GM18508 (cell line): ENCODE measurements around the gene ZNF569.

Source experiments
- ATAC-seq: cut with Tn5 transposase; IDR thresholded peaks from one replicate; pipeline ENCODE4 v1.9.1; 2021; ENCODE audit warnings: moderate number of reproducible peaks; ENCODE audit not compliant: insufficient read depth, unreplicated experiment

Gene ZNF569

GRCh38 chr19:37466798-37467607, at the start of gene ZNF569:
TSS of gene ZNF569 (minus strand) at chr19:37467444. CDS start at chr19:37444921, 22,523 bp downstream.
- peak; percentile 46 for ATAC-seq

GRCh38 chr19:37513397-37513796, 46.2 kb upstream of the ZNF569 start:
- no peak for ATAC-seq

- ATAC-seq, result no peak
Observed at GRCh38 chr19:37511821-37512220, 44.6 kb upstream of the ZNF569 start.

- no peak for ATAC-seq
Observed at GRCh38 chr19:37511186-37511585, 43.9 kb upstream of the ZNF569 start.

GRCh38 chr19:37507167-37507464, 39.9 kb upstream of the ZNF569 start:
- ATAC-seq, result no peak

GRCh38 chr19:37506387-37507166, 39.3 kb upstream of the ZNF569 start, which contains the start of gene ZNF793:
TSS of gene ZNF793 (plus strand) at chr19:37506939. CDS start at chr19:37523440, 16,501 bp downstream.
- no peak for ATAC-seq

GRCh38 chr19:37505958-37506386, 38.7 kb upstream of the ZNF569 start:
- ATAC-seq, result no peak

- ATAC-seq, result no peak
Observed at GRCh38 chr19:37492213-37492612, 25.0 kb upstream of the ZNF569 start.

- no peak for ATAC-seq
Observed at GRCh38 chr19:37484406-37485168, 17.3 kb upstream of the ZNF569 start.

GRCh38 chr19:37472165-37472564, 4.9 kb upstream of the ZNF569 start:
- no peak for ATAC-seq

GRCh38 chr19:37470216-37470615, 3.0 kb upstream of the ZNF569 start:
- no peak for ATAC-seq

GRCh38 chr19:37468961-37469777, 1.9 kb upstream of the ZNF569 start, which contains the start of gene ZNF570:
TSS of gene ZNF570 (plus strand) at chr19:37469356. CDS start at chr19:37470355, 999 bp downstream.
- ATAC-seq, result no peak

GRCh38 chr19:37467608-37468090, 405 bp upstream of the ZNF569 start:
- ATAC-seq, result no peak

- no peak for ATAC-seq
Observed at GRCh38 chr19:37466277-37466797, 907 bp downstream of the ZNF569 start.

- no peak for ATAC-seq
Observed at GRCh38 chr19:37452500-37453245, 14.6 kb downstream of the ZNF569 start.

GRCh38 chr19:37413313-37414084, 53.7 kb downstream of the ZNF569 start:
- no peak for ATAC-seq

- ATAC-seq, result no peak
Observed at GRCh38 chr19:37412700-37413099, 54.5 kb downstream of the ZNF569 start.
